Activated T-cell treated with anti-CD3 and anti-CD28 coated beads for 4 hours (primary cell): ENCODE data around the gene DIRAS2.

Experiments used
- DNase-seq: peaks from one replicate; pipeline ENCODE4 v3.0.0-alpha.2; 2020

DIRAS2 gene

DNA sequence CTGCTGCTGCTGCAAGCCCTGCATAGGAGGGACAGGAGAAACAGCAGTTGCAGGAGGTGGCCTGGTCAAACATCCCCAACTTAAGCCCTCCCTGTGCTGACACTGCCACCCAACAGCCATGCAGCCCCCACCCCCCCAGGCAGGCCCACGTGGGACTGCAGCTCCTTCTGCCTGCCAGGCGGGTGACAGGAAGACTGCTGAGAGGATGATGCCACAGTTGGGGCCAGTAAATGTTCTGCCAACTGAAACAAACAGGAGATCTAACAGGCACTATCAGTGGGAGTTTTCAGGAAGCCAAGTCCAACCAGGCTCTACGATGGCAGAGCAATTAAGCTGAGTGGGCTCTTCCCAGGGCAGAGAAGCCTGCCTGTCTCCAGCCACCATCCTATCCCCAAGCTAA lies 31.1 kb downstream of the DIRAS2 start:
- DNase-seq, result no peak

- DNase-seq, result no peak
Measured at GRCh38 chr9:90611121-90611520, 31.5 kb downstream of the DIRAS2 start.

GRCh38 chr9:90607701-90608516 lies 34.7 kb downstream of the DIRAS2 start:
- no peak for DNase-seq

GRCh38 chr9:90600029-90600428 lies 42.6 kb downstream of the DIRAS2 start:
- DNase-seq, result no peak

GRCh38 chr9:90598191-90598590 lies 44.4 kb downstream of the DIRAS2 start:
- DNase-seq, result no peak

DNA sequence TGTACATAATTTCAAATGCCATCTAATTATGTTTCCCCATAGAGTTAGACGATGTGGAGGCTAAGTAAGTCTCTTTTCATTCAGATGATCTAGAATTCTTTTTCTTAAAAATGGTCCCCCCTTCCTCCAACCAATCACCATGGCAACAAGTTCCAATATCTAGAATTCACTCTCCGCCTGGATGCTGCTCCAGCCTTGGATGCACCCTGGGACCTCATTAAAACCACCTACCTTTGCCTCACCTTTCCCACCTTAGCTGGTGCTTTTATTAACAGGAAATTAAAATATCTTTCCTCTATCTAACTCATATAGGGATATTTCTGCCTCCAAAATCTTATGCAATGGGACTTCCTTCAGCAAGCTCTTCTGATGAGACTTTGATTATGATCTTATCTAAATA lies 49.0 kb downstream of the DIRAS2 start:
- DNase-seq, result no peak

- no peak for DNase-seq
Measured at GRCh38 chr9:90580576-90580975, 62.0 kb downstream of the DIRAS2 start.

- no peak for DNase-seq
Measured at GRCh38 chr9:90579181-90579580, 63.4 kb downstream of the DIRAS2 start.

DNA sequence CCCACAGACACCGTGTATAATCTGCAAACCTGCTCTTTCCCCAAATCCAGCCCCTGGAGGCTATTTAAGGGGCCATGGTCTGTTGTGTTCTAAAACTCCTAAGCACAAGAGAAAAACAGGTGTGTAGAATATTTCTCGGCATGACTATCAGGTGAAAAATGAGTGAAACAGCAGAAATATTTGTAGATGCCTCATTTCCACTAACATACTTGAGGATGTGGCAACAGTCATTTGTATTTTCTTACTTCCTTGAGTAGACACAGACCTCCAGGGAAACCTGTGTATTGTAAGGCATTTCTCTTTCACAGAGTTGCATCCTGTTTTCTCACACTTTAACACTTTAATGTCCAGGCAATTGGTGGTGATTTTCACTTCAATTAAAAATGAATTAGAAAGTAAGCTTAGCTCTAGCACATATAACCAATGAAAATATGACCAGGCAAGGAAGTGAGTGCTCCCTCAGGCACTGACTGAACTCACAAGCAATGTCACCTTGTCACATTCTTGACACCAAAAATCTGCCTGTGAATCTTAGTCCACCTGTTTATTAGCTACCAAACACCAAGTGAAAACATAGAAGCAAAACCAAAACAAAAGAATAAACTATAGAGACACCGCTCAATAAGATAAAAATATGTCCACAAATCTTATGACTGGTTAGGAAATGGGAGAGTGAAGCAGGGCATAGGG lies 64.4 kb downstream of the DIRAS2 start:
- no peak for DNase-seq

GRCh38 chr9:90569511-90569910 lies 73.1 kb downstream of the DIRAS2 start:
- no peak for DNase-seq

GRCh38 chr9:90568667-90569066 lies 74.0 kb downstream of the DIRAS2 start:
- no peak for DNase-seq

- DNase-seq, result no peak
Measured at GRCh38 chr9:90562229-90562628, 80.4 kb downstream of the DIRAS2 start.
